ENCODE data around the gene C6orf47. TPM values are rescaled to one million over a fixed set of nuclear protein-coding genes. Genes with fewer than 3 reads are reported as not detected.

Gene C6orf47
- total and polyA plus RNA-seq, 2 of the 13 experiments (the other 11 are each of a cell fraction or from before 2014, with no cell fraction given) = 1.7 to 18.1 TPM

DNA sequence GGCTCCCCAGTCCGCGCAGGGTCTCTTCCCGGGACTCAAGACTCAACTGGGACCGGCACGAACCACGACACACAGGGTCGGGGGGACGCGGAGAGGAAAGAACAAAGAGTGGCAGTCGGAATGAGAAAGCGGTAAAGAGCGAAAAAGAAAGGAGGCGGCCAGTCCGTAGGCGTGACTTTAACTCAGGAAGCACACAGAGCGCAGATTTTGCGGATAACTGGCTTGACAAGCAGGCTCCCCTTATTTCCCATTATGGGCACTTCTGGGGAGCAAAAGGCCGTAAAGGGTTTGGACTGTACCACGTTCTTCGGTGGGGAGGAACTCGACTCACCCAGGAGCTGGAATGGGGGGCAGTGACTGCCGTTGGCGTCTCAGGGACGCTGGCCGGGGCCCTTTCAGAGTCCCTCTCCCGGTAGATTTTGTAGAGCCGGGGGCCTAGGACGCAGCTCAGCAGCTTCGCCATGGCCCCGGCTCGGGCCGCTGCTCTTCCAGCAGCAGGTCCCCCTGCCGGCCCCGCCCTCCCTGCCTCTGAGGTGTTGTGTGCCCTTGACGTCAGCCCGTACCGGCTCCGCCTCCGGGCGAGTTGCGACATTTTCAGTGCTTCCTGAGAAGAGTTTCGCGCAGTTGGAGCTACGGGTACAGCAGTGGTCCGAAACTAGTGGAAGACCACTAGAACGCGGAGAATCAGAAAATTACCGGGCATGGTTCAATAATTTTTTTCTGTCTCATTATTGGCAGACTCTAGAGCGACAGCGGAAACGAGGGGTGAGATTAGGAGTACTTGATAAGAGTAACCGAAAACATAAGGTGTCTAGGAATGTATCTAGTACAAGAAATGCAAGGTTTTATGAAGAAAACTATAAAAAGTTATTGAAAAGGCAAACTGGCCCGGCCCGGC, 42.5 kb upstream of the C6orf47 start, which contains the start of gene ABHD16A (continued):
- TF ChIP-seq, protein P1, sequence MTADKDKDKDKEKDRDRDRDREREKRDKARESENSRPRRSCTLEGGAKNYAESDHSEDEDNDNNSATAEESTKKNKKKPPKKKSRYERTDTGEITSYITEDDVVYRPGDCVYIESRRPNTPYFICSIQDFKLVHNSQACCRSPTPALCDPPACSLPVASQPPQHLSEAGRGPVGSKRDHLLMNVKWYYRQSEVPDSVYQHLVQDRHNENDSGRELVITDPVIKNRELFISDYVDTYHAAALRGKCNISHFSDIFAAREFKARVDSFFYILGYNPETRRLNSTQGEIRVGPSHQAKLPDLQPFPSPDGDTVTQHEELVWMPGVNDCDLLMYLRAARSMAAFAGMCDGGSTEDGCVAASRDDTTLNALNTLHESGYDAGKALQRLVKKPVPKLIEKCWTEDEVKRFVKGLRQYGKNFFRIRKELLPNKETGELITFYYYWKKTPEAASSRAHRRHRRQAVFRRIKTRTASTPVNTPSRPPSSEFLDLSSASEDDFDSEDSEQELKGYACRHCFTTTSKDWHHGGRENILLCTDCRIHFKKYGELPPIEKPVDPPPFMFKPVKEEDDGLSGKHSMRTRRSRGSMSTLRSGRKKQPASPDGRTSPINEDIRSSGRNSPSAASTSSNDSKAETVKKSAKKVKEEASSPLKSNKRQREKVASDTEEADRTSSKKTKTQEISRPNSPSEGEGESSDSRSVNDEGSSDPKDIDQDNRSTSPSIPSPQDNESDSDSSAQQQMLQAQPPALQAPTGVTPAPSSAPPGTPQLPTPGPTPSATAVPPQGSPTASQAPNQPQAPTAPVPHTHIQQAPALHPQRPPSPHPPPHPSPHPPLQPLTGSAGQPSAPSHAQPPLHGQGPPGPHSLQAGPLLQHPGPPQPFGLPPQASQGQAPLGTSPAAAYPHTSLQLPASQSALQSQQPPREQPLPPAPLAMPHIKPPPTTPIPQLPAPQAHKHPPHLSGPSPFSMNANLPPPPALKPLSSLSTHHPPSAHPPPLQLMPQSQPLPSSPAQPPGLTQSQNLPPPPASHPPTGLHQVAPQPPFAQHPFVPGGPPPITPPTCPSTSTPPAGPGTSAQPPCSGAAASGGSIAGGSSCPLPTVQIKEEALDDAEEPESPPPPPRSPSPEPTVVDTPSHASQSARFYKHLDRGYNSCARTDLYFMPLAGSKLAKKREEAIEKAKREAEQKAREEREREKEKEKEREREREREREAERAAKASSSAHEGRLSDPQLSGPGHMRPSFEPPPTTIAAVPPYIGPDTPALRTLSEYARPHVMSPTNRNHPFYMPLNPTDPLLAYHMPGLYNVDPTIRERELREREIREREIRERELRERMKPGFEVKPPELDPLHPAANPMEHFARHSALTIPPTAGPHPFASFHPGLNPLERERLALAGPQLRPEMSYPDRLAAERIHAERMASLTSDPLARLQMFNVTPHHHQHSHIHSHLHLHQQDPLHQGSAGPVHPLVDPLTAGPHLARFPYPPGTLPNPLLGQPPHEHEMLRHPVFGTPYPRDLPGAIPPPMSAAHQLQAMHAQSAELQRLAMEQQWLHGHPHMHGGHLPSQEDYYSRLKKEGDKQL (CRISPR knock-in tag; IDR thresholded peaks at IDR 0.05; ENCODE audit: low read depth) = peak; percentile 60; the same call in 1 of the 2 replicates
- TF ChIP-seq TCF12 (IDR thresholded peaks at IDR 0.05) = no peak
- no peak; the same call in 1 of the 2 replicates for TF ChIP-seq TCF12 (CRISPR knock-in tag; IDR thresholded peaks at IDR 0.05)
- peak; percentile 70 for TF ChIP-seq FOXA3 (CRISPR knock-in tag; IDR thresholded peaks at IDR 0.05)
- TF ChIP-seq GLMP (CRISPR knock-in tag; IDR thresholded peaks at IDR 0.05; ENCODE audit: borderline replicate concordance) = no peak
- TF ChIP-seq SIN3A (IDR thresholded peaks at IDR 0.05; ENCODE audit: borderline replicate concordance, low read depth, low read length) = peak; percentile 77; the same call in 1 of the 2 replicates
- TF ChIP-seq GTF2F1 (IDR thresholded peaks at IDR 0.05; ENCODE audit: low read length) = no peak
- TF ChIP-seq ZNF776 (CRISPR knock-in tag; IDR thresholded peaks at IDR 0.05) = no peak
- peak; percentile 72 for TF ChIP-seq BCL6 (CRISPR knock-in tag; IDR thresholded peaks at IDR 0.05)
- TF ChIP-seq ZNF800 (CRISPR knock-in tag; IDR thresholded peaks at IDR 0.05) = peak; percentile 51; the same call in 1 of the 2 replicates
- TF ChIP-seq ATRX (CRISPR knock-in tag; IDR thresholded peaks at IDR 0.05; ENCODE audit: borderline replicate concordance) = no peak
- 0 out of 2 replicates have a peak, but pooled peaks have one; percentile 68 for TF ChIP-seq ZNF329 (CRISPR knock-in tag; IDR thresholded peaks at IDR 0.05; ENCODE audit: low read depth)
- TF ChIP-seq ZEB1 (IDR thresholded peaks at IDR 0.05; ENCODE audit: insufficient replicate concordance, low read depth) = no peak
- TF ChIP-seq NFATC3 (CRISPR knock-in tag; IDR thresholded peaks at IDR 0.05) = no peak
- no peak; the same call in 1 of the 2 replicates for TF ChIP-seq ZFP62 (CRISPR knock-in tag; IDR thresholded peaks at IDR 0.05)
- peak; percentile 28; the same call in 1 of the 2 replicates for TF ChIP-seq KDM4B (CRISPR knock-in tag; IDR thresholded peaks at IDR 0.05)
- TF ChIP-seq CHD2 (IDR thresholded peaks at IDR 0.05; ENCODE audit: low read depth, low read length) = no peak
- TF ChIP-seq ZFP36L1 (CRISPR knock-in tag; IDR thresholded peaks at IDR 0.05) = peak; percentile 68; the same call in 1 of the 2 replicates
- no peak for TF ChIP-seq PRMT3 (CRISPR knock-in tag; IDR thresholded peaks at IDR 0.05; ENCODE audit: borderline replicate concordance, low read depth)
- peak; percentile 94 for TF ChIP-seq CREM (IDR thresholded peaks at IDR 0.05)
- TF ChIP-seq CREM (CRISPR knock-in tag; IDR thresholded peaks at IDR 0.05) = peak; percentile 46; the same call in 1 of the 2 replicates
- TF ChIP-seq ERF (CRISPR knock-in tag; IDR thresholded peaks at IDR 0.05) = peak; percentile 93

All from HepG2 (cell line).